HG03342 (cell line): ENCODE measurements around the gene NOD1.
A peak's percentile ranks its signal among the peaks of the same experiment; 100 is the strongest.

ENCODE experiments used
- ATAC-seq: cut with Tn5 transposase; IDR thresholded peaks from one replicate; pipeline ENCODE4 v1.9.1; 2021; ENCODE audit warnings: mild to moderate bottlenecking, moderate library complexity; ENCODE audit not compliant: unreplicated experiment

Gene NOD1

GRCh38 chr7:30472081-30472783, 6.4 kb downstream of the NOD1 start:
- ATAC-seq: no peak

GRCh38 chr7:30471205-30471604, 7.4 kb downstream of the NOD1 start:
- no peak for ATAC-seq

- ATAC-seq: no peak
Observed at GRCh38 chr7:30470771-30471170, 7.8 kb downstream of the NOD1 start.

GRCh38 chr7:30470163-30470770, 8.3 kb downstream of the NOD1 start:
- no peak for ATAC-seq

GRCh38 chr7:30469303-30469702, 9.3 kb downstream of the NOD1 start:
- no peak for ATAC-seq

- ATAC-seq: no peak
Observed at GRCh38 chr7:30468791-30469190, 9.8 kb downstream of the NOD1 start.

- ATAC-seq: no peak
Observed at GRCh38 chr7:30468041-30468440, 10.5 kb downstream of the NOD1 start.

- no peak for ATAC-seq
Observed at GRCh38 chr7:30467271-30467670, 11.3 kb downstream of the NOD1 start.

- no peak for ATAC-seq
Observed at GRCh38 chr7:30466266-30466665, 12.3 kb downstream of the NOD1 start.

- ATAC-seq: no peak
Observed at GRCh38 chr7:30465811-30466180, 12.8 kb downstream of the NOD1 start.

- ATAC-seq: no peak
Observed at GRCh38 chr7:30465046-30465810, 13.4 kb downstream of the NOD1 start.

- peak; percentile 49 for ATAC-seq
Observed at GRCh38 chr7:30464231-30464671, 14.3 kb downstream of the NOD1 start.

GRCh38 chr7:30463405-30464145, 15.0 kb downstream of the NOD1 start:
- ATAC-seq: peak; percentile 63

GRCh38 chr7:30462179-30462578, 16.4 kb downstream of the NOD1 start:
- no peak for ATAC-seq

- ATAC-seq: no peak
Observed at GRCh38 chr7:30460246-30460633, 18.3 kb downstream of the NOD1 start.

GRCh38 chr7:30459591-30460245, 18.9 kb downstream of the NOD1 start:
- no peak for ATAC-seq

GRCh38 chr7:30458311-30458710, 20.3 kb downstream of the NOD1 start:
- ATAC-seq: no peak

GRCh38 chr7:30453921-30454320, 24.7 kb downstream of the NOD1 start:
- ATAC-seq: no peak

GRCh38 chr7:30453016-30453415, 25.6 kb downstream of the NOD1 start:
- no peak for ATAC-seq

- no peak for ATAC-seq
Observed at GRCh38 chr7:30452280-30452930, 26.2 kb downstream of the NOD1 start.
